PC-9 (cell line): ENCODE results near the gene NAPB.

ENCODE experiments used
- CTCF ChIP-seq: fragments of 200-600 bp; sonication (generic); conservative IDR thresholded peaks from 2 replicates; pipeline ENCODE4 v1.6.1; 2017; ENCODE audit warnings: mixed run types, antibody characterized with exemption, mild to moderate bottlenecking, moderate library complexity
- EZH2 ChIP-seq: fragments of 200-600 bp; sonication (generic); IDR thresholded peaks from 2 replicates; pipeline ENCODE4 v1.8.0; 2017; ENCODE audit warnings: antibody characterized with exemption, low read depth

GRCh38 chr20:23453549-23454543, 32.6 kb upstream of the NAPB start:
- TF ChIP-seq CTCF: no peak
- no peak for TF ChIP-seq EZH2
